GM19395 (cell line): ENCODE results near the gene KANSL1.

Experiments used
- ATAC-seq: cut with Tn5 transposase; IDR thresholded peaks from one replicate; pipeline ENCODE4 v1.9.1; 2021; ENCODE audit warnings: mild to moderate bottlenecking, moderate library complexity; ENCODE audit not compliant: unreplicated experiment

Gene KANSL1

DNA sequence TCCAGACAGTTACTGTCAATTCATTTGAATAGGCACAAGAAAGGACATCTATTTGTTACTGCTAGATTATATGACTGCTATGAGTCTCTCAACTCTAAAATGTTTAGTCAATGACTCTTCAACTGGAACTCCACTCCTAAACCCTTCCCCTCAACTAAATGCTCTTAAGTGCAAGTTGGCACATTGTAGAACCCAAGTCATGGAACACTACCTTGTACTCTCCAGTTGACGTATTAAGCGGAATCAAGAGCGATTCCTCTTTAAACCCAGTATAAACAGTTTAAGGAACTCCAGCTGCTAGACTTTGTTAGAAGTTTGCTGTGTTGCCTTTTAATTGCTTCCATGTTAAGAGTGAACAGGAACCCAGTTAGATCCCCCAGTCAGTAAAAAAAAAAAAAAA lies 149.6 kb downstream of the KANSL1 start:
- ATAC-seq = no peak

DNA sequence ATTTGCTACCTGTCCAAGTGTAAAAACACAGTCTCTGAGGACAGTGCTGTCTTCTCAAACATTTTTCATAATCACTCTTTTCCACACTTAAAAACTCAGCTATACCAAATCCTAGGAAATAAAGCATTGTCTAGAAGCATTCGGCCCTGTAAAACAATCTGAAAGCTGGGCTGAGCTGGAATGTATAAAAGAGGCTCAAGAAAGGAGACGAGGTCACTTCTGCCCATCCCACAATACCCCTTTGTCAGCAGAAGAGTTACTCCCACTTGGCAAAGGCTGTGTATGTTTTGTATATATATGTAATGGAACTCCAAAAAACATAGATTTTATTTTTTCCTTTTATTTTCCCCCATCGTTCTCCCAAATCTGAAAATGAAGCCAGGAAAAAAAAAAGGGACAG lies 150.3 kb downstream of the KANSL1 start:
- no peak for ATAC-seq

- ATAC-seq = no peak
These were observed 151.0 kb downstream of the KANSL1 start for GRCh38 chr17:46042246-46042645.

DNA sequence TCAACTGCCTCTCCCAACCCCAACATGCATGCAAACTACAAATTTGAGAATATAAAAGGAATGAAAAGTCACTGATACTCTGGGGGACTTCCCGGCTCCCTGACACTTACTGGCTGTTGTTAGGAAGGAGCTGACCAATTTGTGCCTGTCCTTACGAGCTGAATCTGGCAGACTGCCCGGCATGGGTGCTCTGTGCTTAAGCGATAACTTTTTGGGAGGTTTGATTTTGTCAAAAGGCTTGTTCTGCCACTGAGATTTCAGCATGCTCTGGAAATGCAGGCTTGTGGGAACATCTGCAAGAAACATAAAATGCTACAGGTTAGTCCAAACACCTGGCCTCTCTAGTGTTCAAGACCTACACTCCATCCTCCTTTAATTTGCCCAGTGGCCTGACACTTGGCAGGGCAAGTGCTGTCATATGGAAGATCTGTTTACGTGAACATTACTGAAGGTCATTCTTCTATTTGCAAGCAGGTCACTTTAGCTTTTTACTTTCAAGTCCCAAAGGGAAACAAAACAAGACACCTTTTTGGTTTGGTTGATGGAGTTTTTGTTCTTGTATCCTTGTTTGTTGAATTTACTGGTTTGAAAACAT lies 153.5 kb downstream of the KANSL1 start:
- no peak for ATAC-seq

DNA sequence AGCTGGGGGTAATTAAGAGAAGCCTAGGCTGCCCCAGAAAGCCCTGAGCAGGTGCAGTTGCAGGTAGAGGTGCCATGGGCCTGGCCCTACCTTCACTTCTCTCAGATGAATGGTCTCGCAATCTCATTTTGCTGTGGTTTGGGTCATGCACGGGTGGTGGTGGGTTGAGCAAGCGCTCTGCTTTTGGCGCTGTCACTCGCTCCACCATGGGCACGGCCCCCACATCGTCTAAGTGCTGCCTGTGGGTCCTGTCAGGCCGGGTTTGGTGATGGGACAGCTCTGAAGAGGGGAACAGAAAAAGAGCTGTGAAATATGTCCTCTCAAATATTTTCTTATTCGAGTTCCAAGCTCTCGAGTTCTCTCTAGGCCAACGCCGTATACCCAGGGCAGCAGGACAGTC lies 154.3 kb downstream of the KANSL1 start:
- ATAC-seq = no peak

DNA sequence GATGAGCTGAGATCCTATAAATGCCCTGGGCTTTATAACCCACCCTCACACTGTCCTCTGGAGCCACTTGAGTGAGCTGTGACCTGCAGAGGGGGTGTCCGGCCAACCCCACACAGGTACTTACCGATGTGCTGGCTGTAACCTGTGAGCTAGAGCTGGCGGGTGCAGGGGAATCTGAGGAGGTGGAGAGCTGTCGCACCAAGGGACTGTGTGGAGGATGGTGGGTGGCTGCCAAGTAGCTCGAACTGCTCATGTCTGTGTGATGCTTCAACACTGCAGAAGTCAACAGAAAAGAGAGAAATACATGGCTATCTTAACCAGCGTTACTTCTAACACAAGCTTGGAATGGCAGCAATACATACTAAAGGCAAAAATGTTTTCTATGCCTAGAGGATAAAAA lies 154.8 kb downstream of the KANSL1 start:
- no peak for ATAC-seq

DNA sequence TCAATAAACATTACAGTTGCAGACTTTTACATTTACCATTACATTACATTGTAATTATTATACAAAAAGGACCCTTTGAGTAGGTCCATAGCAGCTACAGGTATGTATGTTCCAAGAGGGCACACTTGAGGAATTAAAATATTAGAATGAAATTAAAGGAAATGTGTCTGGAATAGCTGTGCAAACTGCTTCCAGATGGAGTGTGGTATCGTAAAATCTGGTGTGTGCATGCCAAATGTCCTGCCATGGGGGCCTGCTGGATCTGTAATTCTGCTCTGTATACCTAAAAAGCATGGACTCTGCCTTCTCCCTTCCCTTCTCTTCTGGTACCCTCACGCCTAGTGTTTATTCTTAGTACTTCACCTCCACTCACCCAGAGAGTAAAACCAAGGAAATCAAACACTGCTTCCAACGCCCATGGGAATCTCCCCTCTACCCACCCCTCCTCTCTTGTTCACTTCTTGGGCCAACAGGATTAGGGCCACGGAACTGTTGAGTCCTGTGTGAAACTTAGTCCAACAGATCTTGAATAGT lies 155.4 kb downstream of the KANSL1 start:
- no peak for ATAC-seq

GRCh38 chr17:46036491-46036890 lies 156.7 kb downstream of the KANSL1 start:
- ATAC-seq = no peak

GRCh38 chr17:46035112-46035818 lies 158.0 kb downstream of the KANSL1 start:
- ATAC-seq = no peak

GRCh38 chr17:46033392-46033791 lies 159.8 kb downstream of the KANSL1 start:
- ATAC-seq = no peak

DNA sequence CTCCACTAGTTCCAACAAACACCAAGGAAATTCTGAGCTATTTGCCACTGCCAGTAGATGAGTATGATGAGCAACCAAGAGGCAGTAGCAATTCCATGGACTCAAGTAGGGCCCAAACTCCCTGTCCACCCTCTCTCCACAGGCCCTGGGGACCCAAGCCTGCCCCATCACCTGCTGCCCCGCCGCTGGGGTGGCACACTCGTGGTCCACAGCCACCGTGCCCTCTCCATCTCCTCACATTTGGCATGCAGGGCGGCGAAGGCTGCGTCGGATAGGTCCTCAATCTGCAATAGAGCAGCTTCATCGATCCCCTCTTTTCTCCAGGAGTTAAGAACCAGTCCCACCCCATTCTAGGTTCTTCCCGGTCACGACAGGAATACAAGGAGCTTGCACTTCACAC lies 160.3 kb downstream of the KANSL1 start:
- no peak for ATAC-seq

GRCh38 chr17:46031920-46032319 lies 161.3 kb downstream of the KANSL1 start:
- ATAC-seq = no peak

- no peak for ATAC-seq
These were observed 161.8 kb downstream of the KANSL1 start for GRCh38 chr17:46031440-46031839.

DNA sequence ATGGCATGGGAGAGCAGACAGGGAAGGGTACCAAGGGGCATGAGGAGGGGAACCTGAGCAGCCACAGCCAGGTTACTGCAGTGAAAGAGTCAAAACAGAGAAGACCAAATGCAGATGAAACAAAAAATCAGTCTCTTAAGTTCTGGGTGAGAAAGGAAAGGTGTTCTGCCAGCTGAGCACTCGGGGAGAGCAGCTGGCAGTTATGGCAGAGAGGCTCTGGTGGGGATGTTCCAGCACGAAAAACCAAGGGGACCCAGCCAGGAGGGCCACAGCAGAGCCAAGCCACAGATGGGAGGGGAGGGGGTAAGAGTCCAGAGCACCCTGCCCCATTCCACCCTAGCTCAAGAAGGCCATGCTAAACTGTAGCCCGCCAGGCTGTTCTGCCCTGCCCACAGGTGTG lies 162.5 kb downstream of the KANSL1 start:
- no peak for ATAC-seq

- no peak for ATAC-seq
These were observed 163.6 kb downstream of the KANSL1 start for GRCh38 chr17:46029627-46030026.

DNA sequence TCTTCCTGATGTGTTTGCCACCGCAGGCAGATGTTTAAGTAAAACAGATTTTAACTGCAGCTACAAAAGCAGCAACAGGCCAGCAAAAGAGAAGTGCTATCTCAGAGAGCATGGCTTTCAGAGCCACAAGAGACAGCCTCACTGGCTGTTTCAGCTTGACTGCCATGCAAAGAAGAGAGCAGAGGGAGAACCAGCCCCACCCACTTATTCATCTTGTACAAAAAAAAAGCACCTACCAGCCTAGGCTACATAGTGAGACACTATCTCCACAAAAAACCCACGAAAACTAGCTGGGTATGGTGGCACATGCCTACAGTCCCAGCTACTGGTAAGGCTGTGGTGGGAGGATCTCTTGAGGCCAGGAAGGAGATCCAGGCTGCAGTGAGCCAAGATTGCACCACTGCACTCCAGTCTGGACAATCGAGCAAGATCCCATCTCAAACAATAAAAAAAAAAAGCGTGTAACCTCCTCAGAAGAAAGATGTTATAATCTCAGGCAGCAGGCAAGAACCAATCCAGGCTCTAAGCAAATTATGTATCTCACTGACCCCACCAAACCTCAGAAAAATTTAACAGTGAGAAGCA lies 164.2 kb downstream of the KANSL1 start:
- ATAC-seq = no peak

GRCh38 chr17:46028374-46028773 lies 164.9 kb downstream of the KANSL1 start:
- ATAC-seq = no peak

DNA sequence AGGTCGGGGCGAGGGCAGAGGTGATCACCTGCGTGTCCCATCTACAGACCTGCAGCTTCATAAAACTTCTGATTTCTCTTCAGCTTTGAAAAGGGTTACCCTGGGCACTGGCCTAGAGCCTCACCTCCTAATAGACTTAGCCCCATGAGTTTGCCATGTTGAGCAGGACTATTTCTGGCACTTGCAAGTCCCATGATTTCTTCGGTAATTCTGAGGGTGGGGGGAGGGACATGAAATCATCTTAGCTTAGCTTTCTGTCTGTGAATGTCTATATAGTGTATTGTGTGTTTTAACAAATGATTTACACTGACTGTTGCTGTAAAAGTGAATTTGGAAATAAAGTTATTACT lies 165.3 kb downstream of the KANSL1 start:
- ATAC-seq = no peak

- no peak for ATAC-seq
These were observed 165.9 kb downstream of the KANSL1 start for GRCh38 chr17:46027048-46027975.

- ATAC-seq = no peak
These were observed 166.8 kb downstream of the KANSL1 start for GRCh38 chr17:46026166-46027047.
